HEK293T (cell line): ENCODE data around the gene POLR2L.

Experiments used
- ARNT ChIP-seq: fragments of 450-650 bp; IDR thresholded peaks from 2 replicates; pipeline ENCODE4 v1.6.1; 2017; ENCODE audit warnings: mild to moderate bottlenecking
- FOXK2 ChIP-seq: fragments of 450-650 bp; IDR thresholded peaks from 2 replicates; pipeline ENCODE4 v1.6.1; 2016; ENCODE audit warnings: mild to moderate bottlenecking
- SP1 ChIP-seq: fragments of 450-650 bp; IDR thresholded peaks from 2 replicates; pipeline ENCODE4 v1.6.1; 2017

DNA sequence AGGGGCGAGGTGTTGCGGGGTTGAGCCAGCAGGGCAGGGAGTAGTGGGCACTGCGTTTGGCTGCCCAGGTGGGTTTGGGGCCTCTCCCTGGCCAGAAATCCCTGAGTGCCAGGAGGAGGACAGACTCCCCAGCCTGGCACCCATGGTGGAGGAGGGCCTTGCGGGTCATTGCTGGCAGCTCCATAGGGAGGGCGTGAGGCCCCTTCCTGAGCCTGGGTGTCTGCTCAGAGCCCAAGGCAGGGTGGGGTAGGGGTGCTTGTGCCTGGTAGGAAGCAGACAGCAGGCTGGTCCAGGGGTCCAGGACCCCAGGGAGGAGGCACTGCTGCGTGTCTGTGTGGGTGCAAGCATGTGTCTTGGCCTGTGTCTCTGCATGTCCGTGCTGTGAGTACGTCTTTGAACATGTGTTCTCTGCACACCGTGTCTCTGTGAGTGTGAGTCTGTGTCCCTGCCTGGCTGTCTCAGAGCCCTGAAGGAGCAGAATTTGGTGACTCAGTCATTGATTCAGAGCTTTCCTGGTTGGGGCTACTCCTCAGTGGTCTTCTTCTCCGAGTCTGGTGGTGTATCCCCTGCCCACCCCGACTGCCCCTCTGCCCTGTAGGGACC is 4.3 kb upstream of the POLR2L start:
- no peak for TF ChIP-seq ARNT
- TF ChIP-seq FOXK2 = no peak
- no peak for TF ChIP-seq SP1
